T-helper 17 cell (primary cell): ENCODE results near the gene DPY19L3. TPM values are rescaled to one million over a fixed set of nuclear protein-coding genes. Genes with fewer than 3 reads are reported as not detected.
"Not testable (repeated sequence)": the region's sequence is repeated elsewhere in the genome, so short reads cannot be mapped to it uniquely, and the experiment has no call there.

Source experiments
- ATAC-seq: fragments of 150-1000 bp; cut with Tn5 transposase; 2 replicates; pipeline ENCODE4 v1.10.0; 2021; ENCODE audit warnings: mild to moderate bottlenecking, moderate library complexity
- DNase-seq, 3 donors: peaks; one replicate each; pipeline versions ENCODE4 v3.0.0 to v3.0.0-alpha.2; 2020 to 2021
- H3K9me3 ChIP-seq: one replicate; pipeline ENCODE4 v1.7.0; 2013; ENCODE audit warnings: low read length, mild to moderate bottlenecking; ENCODE audit not compliant: control insufficient read depth, poor library complexity, severe bottlenecking
- H3K27ac Mint-ChIP-seq: one replicate; pipeline ENCODE4 v1.8.0; 2022; ENCODE audit warnings: mild to moderate bottlenecking, moderate library complexity, mixed read lengths
- H3K27me3 Mint-ChIP-seq: one replicate; pipeline ENCODE4 v1.8.0; 2022; ENCODE audit warnings: mixed read lengths
- H3K36me3 Mint-ChIP-seq: one replicate; pipeline ENCODE4 v1.8.0; 2022; ENCODE audit warnings: low read depth, mixed read lengths
- H3K4me1 Mint-ChIP-seq: one replicate; pipeline ENCODE4 v1.8.0; 2022; ENCODE audit warnings: mild to moderate bottlenecking, mixed read lengths
- H3K4me3 Mint-ChIP-seq: one replicate; pipeline ENCODE4 v1.8.0; 2022; ENCODE audit warnings: mild to moderate bottlenecking, moderate library complexity, mixed read lengths
- total RNA-seq, 4 donors: library from RNA in 2 of 4; stranded (reverse) in 2 of 4; gene quantifications; one replicate each; pipeline ENCODE4 v1.2.3 and lab custom pipeline; 2022 to 2026

Gene DPY19L3
- total RNA-seq, 2 donors from 2014 or later = 10.2 to 14.7 TPM

DNA sequence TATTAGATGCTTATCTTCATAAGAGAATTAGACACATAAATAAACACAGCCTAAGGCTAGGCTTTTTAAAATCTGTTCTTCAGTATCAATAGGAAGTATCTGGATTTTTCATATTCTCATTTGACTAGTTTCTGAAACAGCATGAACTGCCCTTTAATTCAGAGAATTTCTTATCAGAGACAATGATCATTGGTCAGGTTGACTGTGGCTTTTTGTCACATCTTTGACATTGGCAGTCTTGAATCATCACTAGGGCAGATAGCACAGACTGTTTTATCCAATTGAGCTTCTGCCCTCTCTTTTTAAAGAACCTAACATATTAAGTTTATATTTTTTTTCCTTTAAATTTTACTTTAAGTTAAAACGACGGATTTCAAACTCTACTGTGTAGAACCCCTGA lies 59.6 kb downstream of the DPY19L3 start:
- H3K9me3 ChIP-seq = no peaks in the 10 kb centered on the region
- H3K4me1 Mint-ChIP-seq = no peaks in the 10 kb centered on the region
- no peak overlapping the region for H3K4me3 Mint-ChIP-seq
- ATAC-seq = no peak
- no peaks in the 10 kb centered on the region for H3K27me3 Mint-ChIP-seq
- H3K36me3 Mint-ChIP-seq = no peaks in the 10 kb centered on the region
- no peak overlapping the region for H3K27ac Mint-ChIP-seq
- no peak for DNase-seq

GRCh38 chr19:32469795-32470194 lies 64.2 kb downstream of the DPY19L3 start:
- no peak overlapping the region for H3K4me3 Mint-ChIP-seq
- no peaks in the 10 kb centered on the region for H3K36me3 Mint-ChIP-seq

DNA sequence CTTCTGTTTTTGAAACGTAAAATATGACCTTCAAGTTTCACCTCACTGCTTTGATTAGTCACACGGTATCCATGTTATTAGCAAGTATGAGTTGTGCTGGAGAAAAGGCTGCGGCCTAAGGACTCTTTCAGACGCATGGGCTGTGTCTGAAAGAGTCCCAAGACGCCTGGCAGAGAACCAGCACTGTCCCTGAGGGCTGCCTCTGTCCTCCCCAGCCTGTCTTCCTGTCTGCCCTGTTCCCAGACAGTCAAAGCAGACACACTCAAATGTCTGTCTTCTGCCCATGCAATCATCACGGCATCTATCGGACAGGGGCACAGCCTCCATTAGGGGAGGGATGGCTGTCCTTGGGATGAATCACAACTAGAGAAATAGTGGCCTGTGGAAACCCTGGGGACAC lies 65.5 kb downstream of the DPY19L3 start:
- no peaks in the 10 kb centered on the region for H3K27me3 Mint-ChIP-seq
- peak overlapping the region; percentile 19 for H3K27ac Mint-ChIP-seq
- peaks cover 2% of the 10 kb centered on the region for H3K4me1 Mint-ChIP-seq
- ATAC-seq = no peak
- H3K36me3 Mint-ChIP-seq = no peaks in the 10 kb centered on the region
- H3K9me3 ChIP-seq = no peaks in the 10 kb centered on the region
- no peak overlapping the region for H3K4me3 Mint-ChIP-seq
- DNase-seq = no peak

More at GRCh38 chr19:32469795-32470194, 64.2 kb downstream of the DPY19L3 start:
- Mint-ChIP-seq H3K27me3 (no peaks in the 10 kb centered on the region), H3K4me1 (peaks cover 2% of the 10 kb centered on the region), H3K27ac (no peak overlapping the region)
- H3K9me3 ChIP-seq = no peaks in the 10 kb centered on the region
- ATAC-seq (no peak), DNase-seq (no peak)

- peaks cover 2% of the 10 kb centered on the region for H3K4me1 Mint-ChIP-seq
- ATAC-seq (no peak), DNase-seq (no peak)
Measured at GRCh38 chr19:32471811-32472210, 66.2 kb downstream of the DPY19L3 start.

GRCh38 chr19:32475141-32476031 lies 69.8 kb downstream of the DPY19L3 start:
- H3K36me3 Mint-ChIP-seq = peaks cover 5% of the 10 kb centered on the region

More at GRCh38 chr19:32471811-32472210, 66.2 kb downstream of the DPY19L3 start:
- H3K27ac Mint-ChIP-seq = no peak overlapping the region
- H3K9me3 ChIP-seq = no peaks in the 10 kb centered on the region
- no peaks in the 10 kb centered on the region for H3K36me3 Mint-ChIP-seq
- H3K27me3 Mint-ChIP-seq = no peaks in the 10 kb centered on the region
- no peak overlapping the region for H3K4me3 Mint-ChIP-seq

GRCh38 chr19:32476032-32476350 lies 70.4 kb downstream of the DPY19L3 start:
- no peak for DNase-seq
- ATAC-seq = no peak
- no peaks in the 10 kb centered on the region for H3K9me3 ChIP-seq
- no peak overlapping the region for H3K27ac Mint-ChIP-seq
- H3K4me1 Mint-ChIP-seq = peaks cover 2% of the 10 kb centered on the region
- peaks cover 5% of the 10 kb centered on the region for H3K36me3 Mint-ChIP-seq
- no peak overlapping the region for H3K4me3 Mint-ChIP-seq
- H3K27me3 Mint-ChIP-seq = no peaks in the 10 kb centered on the region

More at GRCh38 chr19:32475141-32476031, 69.8 kb downstream of the DPY19L3 start:
- ATAC-seq (no peak), DNase-seq (no peak)
- H3K27ac Mint-ChIP-seq = no peak overlapping the region
- H3K4me3 Mint-ChIP-seq = no peak overlapping the region
- no peaks in the 10 kb centered on the region for H3K27me3 Mint-ChIP-seq
- H3K9me3 ChIP-seq = no peaks in the 10 kb centered on the region
- peaks cover 2% of the 10 kb centered on the region for H3K4me1 Mint-ChIP-seq

DNA sequence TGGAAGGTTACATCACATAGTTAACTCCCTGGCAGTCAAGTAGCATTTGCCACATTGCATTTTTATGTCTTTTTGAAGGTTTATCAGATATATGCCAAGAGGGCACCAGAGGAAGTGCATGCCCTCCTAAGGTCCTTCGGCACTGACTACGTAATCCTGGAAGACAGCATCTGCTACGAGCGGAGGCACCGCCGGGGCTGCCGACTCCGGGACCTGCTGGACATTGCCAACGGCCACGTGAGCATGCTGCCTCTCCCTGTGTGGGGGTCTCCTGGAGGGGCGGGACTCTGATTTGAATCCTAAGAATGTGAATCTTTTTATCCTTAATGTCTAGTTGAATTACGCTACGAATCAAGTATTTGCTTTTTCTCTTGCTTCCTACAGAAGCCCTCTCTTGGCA lies 74.8 kb downstream of the DPY19L3 start:
- Mint-ChIP-seq H3K4me1 (no peaks in the 10 kb centered on the region), H3K4me3 (no peak overlapping the region), H3K27ac (no peak overlapping the region), H3K27me3 (no peaks in the 10 kb centered on the region), H3K36me3 (peaks cover 12% of the 10 kb centered on the region)
- DNase-seq (no peak), ATAC-seq (no peak)
- no peaks in the 10 kb centered on the region for H3K9me3 ChIP-seq

DNA sequence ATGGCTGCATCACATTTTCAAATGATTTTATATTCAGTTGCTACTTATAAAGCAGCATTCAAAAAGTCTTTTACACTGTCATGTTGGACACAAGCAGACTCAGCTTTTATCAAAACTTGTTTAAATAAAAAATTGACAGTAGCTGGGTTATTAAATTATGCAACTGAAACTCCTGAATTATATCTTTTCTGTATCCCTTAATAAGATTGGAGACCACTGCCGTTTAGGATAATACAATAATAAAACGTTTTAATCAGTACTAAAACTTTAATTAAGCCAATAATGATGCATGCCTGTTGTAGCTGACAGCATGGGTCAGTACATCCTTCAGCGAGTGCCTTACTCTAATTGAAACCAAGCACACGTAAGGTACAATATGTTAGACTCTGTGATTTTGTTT lies 78.0 kb downstream of the DPY19L3 start:
- H3K27me3 Mint-ChIP-seq = no peaks in the 10 kb centered on the region
- H3K9me3 ChIP-seq = no peaks in the 10 kb centered on the region
- no peak for DNase-seq
- no peak overlapping the region for H3K27ac Mint-ChIP-seq
- no peaks in the 10 kb centered on the region for H3K4me1 Mint-ChIP-seq
- H3K36me3 Mint-ChIP-seq = peaks cover 7% of the 10 kb centered on the region
- ATAC-seq = no peak
- H3K4me3 Mint-ChIP-seq = no peak overlapping the region

DNA sequence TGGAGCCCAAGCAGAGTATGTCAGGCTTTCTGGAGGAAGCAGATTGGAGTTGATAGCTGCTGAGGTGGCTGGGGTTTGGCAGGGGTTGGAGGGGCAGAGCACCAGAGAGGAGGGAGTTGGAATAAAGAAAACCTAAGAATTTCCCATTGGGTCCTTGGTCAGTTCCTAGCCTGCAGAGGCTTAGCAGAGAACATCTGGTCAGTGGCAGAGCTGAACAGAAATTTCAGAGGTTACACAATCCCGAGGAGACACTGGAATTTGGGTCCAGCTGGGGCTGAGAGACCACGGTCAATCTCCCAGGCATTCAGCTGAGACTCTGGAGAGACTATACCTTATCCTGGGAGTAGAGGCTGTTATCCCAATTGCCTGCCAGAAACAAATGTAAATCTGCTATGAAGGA lies 84.4 kb downstream of the DPY19L3 start:
- Mint-ChIP-seq H3K36me3 (peaks cover 2% of the 10 kb centered on the region), H3K4me1 (no peaks in the 10 kb centered on the region), H3K27me3 (peaks cover 3% of the 10 kb centered on the region), H3K27ac (peak overlapping the region; percentile 29), H3K4me3 (no peak overlapping the region)
- H3K9me3 ChIP-seq = no peaks in the 10 kb centered on the region
- ATAC-seq (no peak), DNase-seq (no peak)

GRCh38 chr19:32497391-32497790 lies 91.8 kb downstream of the DPY19L3 start:
- Mint-ChIP-seq H3K4me1 (peaks cover 6% of the 10 kb centered on the region), H3K27me3 (peaks cover 27% of the 10 kb centered on the region), H3K4me3 (no peak overlapping the region)

DNA sequence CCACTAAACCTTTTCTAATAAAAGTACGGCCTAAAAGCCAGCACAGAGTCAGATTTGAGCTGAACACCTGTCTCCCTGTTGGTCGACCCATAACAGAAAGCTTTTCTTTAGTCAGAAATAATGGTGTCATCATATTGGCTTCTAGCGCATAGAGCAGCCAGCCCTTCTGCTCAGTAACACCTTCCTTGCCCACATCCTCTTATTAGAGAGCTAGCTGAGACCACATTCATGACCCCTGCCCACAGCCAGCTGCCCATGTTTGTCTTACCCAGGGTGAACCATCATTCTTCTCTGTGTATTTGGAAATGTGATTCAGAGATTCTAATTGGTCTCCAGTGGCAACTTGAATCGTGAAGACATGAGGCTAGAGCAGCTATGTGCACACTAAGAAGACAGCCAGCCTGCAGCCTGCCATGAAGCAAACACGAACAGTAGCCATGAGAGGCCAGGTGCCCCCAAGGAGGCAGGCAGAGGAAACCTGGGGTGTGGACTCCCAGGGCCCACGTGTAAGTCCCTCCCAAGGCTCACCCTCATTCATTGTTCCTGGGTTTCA lies 93.2 kb downstream of the DPY19L3 start:
- Mint-ChIP-seq H3K36me3 (peaks cover 3% of the 10 kb centered on the region), H3K4me3 (no peak overlapping the region), H3K27ac (peak overlapping the region; percentile 32), H3K4me1 (peaks cover 6% of the 10 kb centered on the region), H3K27me3 (peaks cover 27% of the 10 kb centered on the region)
- DNase-seq = no peak
- no peak for ATAC-seq
- no peaks in the 10 kb centered on the region for H3K9me3 ChIP-seq

More at GRCh38 chr19:32497391-32497790, 91.8 kb downstream of the DPY19L3 start:
- no peak overlapping the region for H3K27ac Mint-ChIP-seq
- DNase-seq (no peak), ATAC-seq (no peak)
- no peaks in the 10 kb centered on the region for H3K9me3 ChIP-seq
- H3K36me3 Mint-ChIP-seq = peaks cover 3% of the 10 kb centered on the region

DNA sequence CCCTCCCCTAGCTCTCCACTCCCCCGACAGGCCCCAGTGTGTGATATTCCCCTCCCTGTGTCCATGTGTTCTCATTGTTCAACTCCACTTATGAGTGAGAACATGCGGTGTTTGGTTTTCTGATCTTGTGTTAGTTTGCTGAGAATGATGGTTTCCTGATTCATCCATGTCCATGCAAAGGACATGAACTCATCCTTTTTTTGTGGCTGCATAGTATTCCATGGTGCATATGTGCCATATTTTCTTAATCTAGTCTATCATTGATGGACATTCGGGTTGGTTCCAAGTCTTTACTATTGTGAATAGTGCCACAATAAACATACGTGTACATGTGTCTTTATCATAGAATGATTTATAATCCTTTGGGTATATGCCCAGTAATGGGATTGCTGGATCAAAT lies 106.9 kb downstream of the DPY19L3 start:
- not testable (repeated sequence) for H3K36me3 Mint-ChIP-seq, H3K9me3 ChIP-seq, ATAC-seq, H3K4me1 Mint-ChIP-seq, H3K27me3 Mint-ChIP-seq, H3K4me3 Mint-ChIP-seq, DNase-seq, H3K27ac Mint-ChIP-seq

DNA sequence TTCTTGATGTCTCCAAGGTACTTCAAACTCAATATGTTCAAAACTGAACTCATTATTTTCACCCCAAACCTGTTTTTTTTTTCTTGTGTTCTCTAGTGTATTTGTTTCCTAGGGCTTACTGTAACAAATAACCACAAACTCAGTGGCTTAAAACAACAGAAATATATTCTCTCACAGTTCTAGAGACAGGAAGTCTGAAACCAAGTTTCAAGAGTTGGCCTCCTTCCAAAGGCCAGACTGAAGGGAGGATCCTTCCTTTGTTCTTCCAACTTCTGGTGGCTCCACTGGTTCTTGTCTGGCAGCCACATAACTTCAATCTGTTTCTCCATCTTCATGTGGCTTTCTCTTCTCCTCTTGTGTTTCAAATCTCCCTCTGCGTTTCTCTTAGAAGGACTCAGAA lies 113.5 kb downstream of the DPY19L3 start:
- DNase-seq (no peak), ATAC-seq (peak; percentile 40)
- peak overlapping the region; percentile 24 for H3K27ac Mint-ChIP-seq
- H3K4me3 Mint-ChIP-seq = peak overlapping the region; percentile 2
- H3K4me1 Mint-ChIP-seq = peaks cover 17% of the 10 kb centered on the region
- no peaks in the 10 kb centered on the region for H3K27me3 Mint-ChIP-seq
- H3K9me3 ChIP-seq = no peaks in the 10 kb centered on the region
- no peaks in the 10 kb centered on the region for H3K36me3 Mint-ChIP-seq

- Mint-ChIP-seq H3K27me3 (peaks cover 13% of the 10 kb centered on the region), H3K4me3 (no peak overlapping the region)
Measured at GRCh38 chr19:32522967-32523366, 117.4 kb downstream of the DPY19L3 start.

More at GRCh38 chr19:32522967-32523366, 117.4 kb downstream of the DPY19L3 start:
- H3K9me3 ChIP-seq = no peaks in the 10 kb centered on the region
- Mint-ChIP-seq H3K27ac (no peak overlapping the region), H3K4me1 (peaks cover 17% of the 10 kb centered on the region), H3K36me3 (no peaks in the 10 kb centered on the region)
- DNase-seq (no peak), ATAC-seq (no peak)
